HEK293 (cell line): ENCODE measurements around the gene TPI1.

ENCODE experiments used
- GLI4 ChIP-seq: fragments of 450-650 bp; formaldehyde crosslinking; IDR thresholded peaks from 2 replicates; pipeline ENCODE4 v1.5.1; 2016; ENCODE audit warnings: missing biosample characterization, missing genetic modification characterization
- KLF1 ChIP-seq: fragments of 450-650 bp; formaldehyde crosslinking; IDR thresholded peaks from 2 replicates; pipeline ENCODE4 v1.5.1; 2016; ENCODE audit warnings: missing biosample characterization, missing genetic modification characterization
- KLF7 ChIP-seq: fragments of 450-650 bp; formaldehyde crosslinking; IDR thresholded peaks from 2 replicates; pipeline ENCODE4 v1.5.1; 2016; ENCODE audit warnings: missing biosample characterization, missing genetic modification characterization, borderline replicate concordance
- PRDM1 ChIP-seq: fragments of 450-650 bp; formaldehyde crosslinking; IDR thresholded peaks from 2 replicates; pipeline ENCODE4; 2016; ENCODE audit warnings: missing biosample characterization, missing genetic modification characterization
- SCRT2 ChIP-seq: fragments of 450-650 bp; formaldehyde crosslinking; IDR thresholded peaks from 2 replicates; pipeline ENCODE4 v1.5.1; 2016; ENCODE audit warnings: missing biosample characterization, missing genetic modification characterization
- SP2 ChIP-seq: fragments of 450-650 bp; formaldehyde crosslinking; IDR thresholded peaks from 2 replicates; pipeline ENCODE4 v1.5.1; 2016; ENCODE audit warnings: missing biosample characterization, missing genetic modification characterization
- ZBTB20 ChIP-seq: fragments of 450-650 bp; formaldehyde crosslinking; IDR thresholded peaks from 2 replicates; pipeline ENCODE4 v1.5.1; 2016; ENCODE audit warnings: missing biosample characterization, missing genetic modification characterization
- ZBTB8A ChIP-seq: fragments of 450-650 bp; formaldehyde crosslinking; IDR thresholded peaks from 2 replicates; pipeline ENCODE4 v1.5.1; 2016; ENCODE audit warnings: missing biosample characterization, missing genetic modification characterization
- ZFHX2 ChIP-seq: fragments of 450-650 bp; formaldehyde crosslinking; conservative IDR thresholded peaks from 2 replicates; pipeline ENCODE4 v1.5.1; 2016; ENCODE audit warnings: missing biosample characterization, missing genetic modification characterization
- ZFP41 ChIP-seq: fragments of 450-650 bp; formaldehyde crosslinking; IDR thresholded peaks from 2 replicates; pipeline ENCODE4 v1.5.1; 2016; ENCODE audit warnings: missing biosample characterization, missing genetic modification characterization, borderline replicate concordance
- ZNF140 ChIP-seq: fragments of 450-650 bp; formaldehyde crosslinking; IDR thresholded peaks from 2 replicates; pipeline ENCODE4 v1.5.1; 2016; ENCODE audit warnings: missing biosample characterization, missing genetic modification characterization
- ZNF155 ChIP-seq: fragments of 450-650 bp; formaldehyde crosslinking; IDR thresholded peaks from 2 replicates; pipeline ENCODE4 v1.5.1; 2016; ENCODE audit warnings: missing biosample characterization, missing genetic modification characterization
- ZNF19 ChIP-seq: fragments of 450-650 bp; formaldehyde crosslinking; IDR thresholded peaks from 2 replicates; pipeline ENCODE4; 2016; ENCODE audit warnings: missing biosample characterization, missing genetic modification characterization, low read depth
- ZNF302 ChIP-seq: fragments of 450-650 bp; formaldehyde crosslinking; IDR thresholded peaks from 2 replicates; pipeline ENCODE4 v1.5.1; 2016; ENCODE audit warnings: missing biosample characterization, missing genetic modification characterization, low read depth
- ZNF335 ChIP-seq: fragments of 450-650 bp; formaldehyde crosslinking; conservative IDR thresholded peaks from 2 replicates; pipeline ENCODE4 v1.5.1; 2016; ENCODE audit warnings: missing biosample characterization, missing genetic modification characterization
- ZNF341 ChIP-seq: fragments of 450-650 bp; formaldehyde crosslinking; IDR thresholded peaks from 2 replicates; pipeline ENCODE4; 2016; ENCODE audit warnings: low read depth, missing biosample characterization, missing genetic modification characterization
- ZNF366 ChIP-seq: fragments of 450-650 bp; formaldehyde crosslinking; conservative IDR thresholded peaks from 2 replicates; pipeline ENCODE4 v1.5.1; 2016; ENCODE audit warnings: missing biosample characterization, missing genetic modification characterization
- ZNF473 ChIP-seq: fragments of 450-650 bp; formaldehyde crosslinking; IDR thresholded peaks from 2 replicates; pipeline ENCODE4 v1.5.1; 2017; ENCODE audit warnings: missing biosample characterization, missing genetic modification characterization
- ZNF518A ChIP-seq: fragments of 450-650 bp; formaldehyde crosslinking; conservative IDR thresholded peaks from 2 replicates; pipeline ENCODE4 v1.5.1; 2016; ENCODE audit warnings: low read depth, missing biosample characterization, missing genetic modification characterization
- ZNF561 ChIP-seq: fragments of 450-650 bp; IDR thresholded peaks from 2 replicates; pipeline ENCODE4 v1.5.1; 2018; ENCODE audit warnings: missing biosample characterization, missing genetic modification characterization, borderline replicate concordance
- ZNF585B ChIP-seq: fragments of 450-650 bp; formaldehyde crosslinking; IDR thresholded peaks from 2 replicates; pipeline ENCODE4 v1.5.1; 2016; ENCODE audit warnings: missing biosample characterization, missing genetic modification characterization
- ZNF600 ChIP-seq: fragments of 450-650 bp; formaldehyde crosslinking; IDR thresholded peaks from 2 replicates; pipeline ENCODE4 v1.5.1; 2016; ENCODE audit warnings: missing biosample characterization, missing genetic modification characterization
- ZNF621 ChIP-seq: fragments of 450-650 bp; formaldehyde crosslinking; IDR thresholded peaks from 2 replicates; pipeline ENCODE4 v1.5.1; 2017; ENCODE audit warnings: missing biosample characterization, missing genetic modification characterization
- ZNF626 ChIP-seq: fragments of 450-650 bp; sonication (Bioruptor Pico); formaldehyde crosslinking; IDR thresholded peaks from 2 replicates; pipeline ENCODE4 v1.5.1; 2018; ENCODE audit warnings: missing biosample characterization, missing genetic modification characterization, inconsistent platforms
- ZNF843 ChIP-seq: fragments of 450-650 bp; formaldehyde crosslinking; IDR thresholded peaks from 2 replicates; pipeline ENCODE4 v1.5.1; 2016; ENCODE audit warnings: missing biosample characterization, missing genetic modification characterization
- TF ChIP-seq, protein P1 (sequence below): fragments of 450-650 bp; formaldehyde crosslinking; IDR thresholded peaks from 2 replicates; pipeline ENCODE4 v1.5.1; 2016; ENCODE audit warnings: missing biosample characterization, missing genetic modification characterization
- TF ChIP-seq, protein P2 (sequence below): fragments of 450-650 bp; formaldehyde crosslinking; IDR thresholded peaks from 2 replicates; pipeline ENCODE4 v1.5.1; 2016; ENCODE audit warnings: missing biosample characterization, missing genetic modification characterization
- TF ChIP-seq, protein P3 (sequence below): fragments of 450-650 bp; formaldehyde crosslinking; IDR thresholded peaks from 2 replicates; pipeline ENCODE4 v1.5.1; 2016; ENCODE audit warnings: missing biosample characterization, missing genetic modification characterization
- TF ChIP-seq, protein P4 (sequence below): fragments of 450-650 bp; formaldehyde crosslinking; IDR thresholded peaks from 2 replicates; pipeline ENCODE4 v1.5.1; 2016; ENCODE audit warnings: missing biosample characterization, missing genetic modification characterization

Gene TPI1

DNA sequence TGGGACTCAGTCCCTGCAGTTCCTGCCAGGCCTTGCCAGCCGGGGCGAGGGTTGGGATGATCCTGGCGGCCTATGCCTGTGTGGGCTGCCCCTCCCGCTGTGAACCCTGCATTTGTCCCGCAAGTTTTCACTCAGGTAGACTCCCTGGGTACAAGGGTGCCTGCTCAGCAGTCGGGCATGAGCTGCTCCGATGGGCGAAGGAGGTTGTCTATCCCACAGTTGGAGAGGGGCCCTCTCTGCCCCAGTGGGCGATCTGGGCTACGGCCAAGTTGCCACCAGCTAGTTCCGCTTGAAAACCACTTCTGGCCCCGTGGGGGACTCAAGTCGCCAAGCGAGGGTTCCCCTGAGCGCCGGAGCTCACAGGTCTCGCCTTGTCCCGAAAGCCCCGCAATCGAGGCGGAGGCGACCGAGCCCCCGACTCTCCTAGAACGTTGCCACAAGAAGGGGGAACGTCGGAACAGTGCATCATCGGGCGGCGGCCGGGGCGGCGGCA, 365 bp upstream of the TPI1 start (continued):
- TF ChIP-seq ZNF626 (no peak), ZBTB20 (tag by site-specific recombination) (peak; percentile 75), KLF1 (tag by site-specific recombination) (0 out of 2 replicates have a peak, but pooled peaks have one; percentile 12), ZNF155 (tag by site-specific recombination) (no peak), SP2 (tag by site-specific recombination) (no peak), KLF7 (tag by site-specific recombination) (no peak), ZNF341 (peak; percentile 69), SCRT2 (no peak), ZFHX2 (tag by site-specific recombination) (peak; percentile 71), PRDM1 (tag by site-specific recombination) (no peak), ZNF600 (peak; percentile 48), ZFP41 (tag by site-specific recombination) (no peak), ZNF140 (tag by site-specific recombination) (no peak), ZNF561 (tag by site-specific recombination) (no peak), ZNF19 (tag by site-specific recombination) (no peak), ZNF366 (tag by site-specific recombination) (no peak), ZNF473 (tag by site-specific recombination) (no peak), ZBTB8A (tag by site-specific recombination) (peak; percentile 84), ZNF302 (tag by site-specific recombination) (no peak), ZNF518A (tag by site-specific recombination) (no peak), ZNF585B (no peak), GLI4 (tag by site-specific recombination) (0 out of 2 replicates have a peak, but pooled peaks have one; percentile 24), ZNF843 (tag by site-specific recombination) (no peak), ZNF335 (tag by site-specific recombination) (peak; percentile 92), ZNF621 (tag by site-specific recombination) (no peak)
- TF ChIP-seq, protein P1, sequence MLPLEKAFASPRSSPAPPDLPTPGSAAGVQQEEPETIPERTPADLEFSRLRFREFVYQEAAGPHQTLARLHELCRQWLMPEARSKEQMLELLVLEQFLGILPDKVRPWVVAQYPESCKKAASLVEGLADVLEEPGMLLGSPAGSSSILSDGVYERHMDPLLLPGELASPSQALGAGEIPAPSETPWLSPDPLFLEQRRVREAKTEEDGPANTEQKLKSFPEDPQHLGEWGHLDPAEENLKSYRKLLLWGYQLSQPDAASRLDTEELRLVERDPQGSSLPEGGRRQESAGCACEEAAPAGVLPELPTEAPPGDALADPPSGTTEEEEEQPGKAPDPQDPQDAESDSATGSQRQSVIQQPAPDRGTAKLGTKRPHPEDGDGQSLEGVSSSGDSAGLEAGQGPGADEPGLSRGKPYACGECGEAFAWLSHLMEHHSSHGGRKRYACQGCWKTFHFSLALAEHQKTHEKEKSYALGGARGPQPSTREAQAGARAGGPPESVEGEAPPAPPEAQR (tag by site-specific recombination), result no peak
- TF ChIP-seq, protein P2, sequence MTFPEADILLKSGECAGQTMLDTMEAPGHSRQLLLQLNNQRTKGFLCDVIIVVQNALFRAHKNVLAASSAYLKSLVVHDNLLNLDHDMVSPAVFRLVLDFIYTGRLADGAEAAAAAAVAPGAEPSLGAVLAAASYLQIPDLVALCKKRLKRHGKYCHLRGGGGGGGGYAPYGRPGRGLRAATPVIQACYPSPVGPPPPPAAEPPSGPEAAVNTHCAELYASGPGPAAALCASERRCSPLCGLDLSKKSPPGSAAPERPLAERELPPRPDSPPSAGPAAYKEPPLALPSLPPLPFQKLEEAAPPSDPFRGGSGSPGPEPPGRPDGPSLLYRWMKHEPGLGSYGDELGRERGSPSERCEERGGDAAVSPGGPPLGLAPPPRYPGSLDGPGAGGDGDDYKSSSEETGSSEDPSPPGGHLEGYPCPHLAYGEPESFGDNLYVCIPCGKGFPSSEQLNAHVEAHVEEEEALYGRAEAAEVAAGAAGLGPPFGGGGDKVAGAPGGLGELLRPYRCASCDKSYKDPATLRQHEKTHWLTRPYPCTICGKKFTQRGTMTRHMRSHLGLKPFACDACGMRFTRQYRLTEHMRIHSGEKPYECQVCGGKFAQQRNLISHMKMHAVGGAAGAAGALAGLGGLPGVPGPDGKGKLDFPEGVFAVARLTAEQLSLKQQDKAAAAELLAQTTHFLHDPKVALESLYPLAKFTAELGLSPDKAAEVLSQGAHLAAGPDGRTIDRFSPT, result peak; percentile 83
- TF ChIP-seq, protein P3, sequence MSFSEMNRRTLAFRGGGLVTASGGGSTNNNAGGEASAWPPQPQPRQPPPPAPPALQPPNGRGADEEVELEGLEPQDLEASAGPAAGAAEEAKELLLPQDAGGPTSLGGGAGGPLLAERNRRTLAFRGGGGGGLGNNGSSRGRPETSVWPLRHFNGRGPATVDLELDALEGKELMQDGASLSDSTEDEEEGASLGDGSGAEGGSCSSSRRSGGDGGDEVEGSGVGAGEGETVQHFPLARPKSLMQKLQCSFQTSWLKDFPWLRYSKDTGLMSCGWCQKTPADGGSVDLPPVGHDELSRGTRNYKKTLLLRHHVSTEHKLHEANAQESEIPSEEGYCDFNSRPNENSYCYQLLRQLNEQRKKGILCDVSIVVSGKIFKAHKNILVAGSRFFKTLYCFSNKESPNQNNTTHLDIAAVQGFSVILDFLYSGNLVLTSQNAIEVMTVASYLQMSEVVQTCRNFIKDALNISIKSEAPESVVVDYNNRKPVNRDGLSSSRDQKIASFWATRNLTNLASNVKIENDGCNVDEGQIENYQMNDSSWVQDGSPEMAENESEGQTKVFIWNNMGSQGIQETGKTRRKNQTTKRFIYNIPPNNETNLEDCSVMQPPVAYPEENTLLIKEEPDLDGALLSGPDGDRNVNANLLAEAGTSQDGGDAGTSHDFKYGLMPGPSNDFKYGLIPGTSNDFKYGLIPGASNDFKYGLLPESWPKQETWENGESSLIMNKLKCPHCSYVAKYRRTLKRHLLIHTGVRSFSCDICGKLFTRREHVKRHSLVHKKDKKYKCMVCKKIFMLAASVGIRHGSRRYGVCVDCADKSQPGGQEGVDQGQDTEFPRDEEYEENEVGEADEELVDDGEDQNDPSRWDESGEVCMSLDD, result peak; percentile 74
- TF ChIP-seq, protein P4, sequence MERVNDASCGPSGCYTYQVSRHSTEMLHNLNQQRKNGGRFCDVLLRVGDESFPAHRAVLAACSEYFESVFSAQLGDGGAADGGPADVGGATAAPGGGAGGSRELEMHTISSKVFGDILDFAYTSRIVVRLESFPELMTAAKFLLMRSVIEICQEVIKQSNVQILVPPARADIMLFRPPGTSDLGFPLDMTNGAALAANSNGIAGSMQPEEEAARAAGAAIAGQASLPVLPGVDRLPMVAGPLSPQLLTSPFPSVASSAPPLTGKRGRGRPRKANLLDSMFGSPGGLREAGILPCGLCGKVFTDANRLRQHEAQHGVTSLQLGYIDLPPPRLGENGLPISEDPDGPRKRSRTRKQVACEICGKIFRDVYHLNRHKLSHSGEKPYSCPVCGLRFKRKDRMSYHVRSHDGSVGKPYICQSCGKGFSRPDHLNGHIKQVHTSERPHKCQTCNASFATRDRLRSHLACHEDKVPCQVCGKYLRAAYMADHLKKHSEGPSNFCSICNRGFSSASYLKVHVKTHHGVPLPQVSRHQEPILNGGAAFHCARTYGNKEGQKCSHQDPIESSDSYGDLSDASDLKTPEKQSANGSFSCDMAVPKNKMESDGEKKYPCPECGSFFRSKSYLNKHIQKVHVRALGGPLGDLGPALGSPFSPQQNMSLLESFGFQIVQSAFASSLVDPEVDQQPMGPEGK (tag by site-specific recombination), result peak; percentile 83
- TF ChIP-seq, all 188 proteins: peak for 24
